ENCODE measurements around the gene NPR1.
"Not testable (repeated sequence)": the region's sequence is repeated elsewhere in the genome, so short reads cannot be mapped to it uniquely, and the experiment has no call there.

Gene NPR1

DNA sequence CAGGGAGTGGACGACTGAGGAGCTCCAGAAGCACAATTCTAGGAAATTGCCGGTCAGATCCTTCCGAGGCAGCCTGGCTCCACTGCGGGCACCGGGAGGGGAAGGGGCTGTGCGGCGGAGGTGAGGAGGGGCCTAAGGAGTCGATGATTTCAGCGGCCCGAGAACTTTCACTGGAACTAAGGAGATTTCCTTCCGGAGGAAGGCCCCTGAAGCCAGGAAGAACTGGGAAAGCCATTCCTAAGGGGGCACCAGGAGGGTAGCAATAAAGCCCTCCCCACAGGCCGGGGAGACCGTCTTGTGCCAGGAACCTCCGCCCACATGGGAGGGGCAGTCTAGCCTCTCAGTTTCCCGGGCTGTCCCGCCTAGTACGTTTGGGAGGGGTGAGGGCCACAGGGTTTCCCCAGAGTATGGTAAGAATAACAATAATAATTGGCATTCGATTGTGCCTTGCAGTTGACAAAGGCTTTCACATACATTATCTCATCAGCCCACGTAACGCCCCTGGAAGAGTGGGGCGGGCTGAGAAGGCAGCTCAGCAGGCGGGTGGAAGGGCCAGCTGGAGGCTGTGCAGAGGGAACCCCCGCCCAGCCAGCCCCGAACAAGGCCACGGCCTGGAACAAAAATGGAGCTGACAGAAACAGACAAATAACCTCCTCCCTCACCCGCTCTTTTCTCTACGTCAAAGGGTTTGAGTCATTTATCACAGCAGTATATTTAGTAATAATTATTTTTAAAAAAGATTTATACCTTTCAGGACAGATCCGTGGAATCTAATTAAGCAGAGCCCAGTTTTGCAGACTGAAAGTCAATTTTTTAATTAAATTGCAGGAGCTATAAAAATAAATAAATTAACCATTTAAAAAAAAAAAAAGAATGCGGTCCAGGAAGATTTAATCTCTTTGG is 19.8 kb downstream of the NPR1 start:
- Histone ChIP-seq H3K9me3 (no peaks in the 10 kb centered on the region), H3K4me3 (no peak overlapping the region), H3K4me1 (peaks cover 19% of the 10 kb centered on the region), H3K27me3 (ENCODE audit: low read depth) (no peaks in the 10 kb centered on the region), H3K36me3 (replicated peaks) (no peaks in the 10 kb centered on the region)
- in situ Hi-C loops (cut with MboI; ENCODE audit: low sequenced_read_pairs) = no loop called here
- DNase-seq (ENCODE audit: low spot score in 2 of 2) = peak; percentile 54 to 75

DNA sequence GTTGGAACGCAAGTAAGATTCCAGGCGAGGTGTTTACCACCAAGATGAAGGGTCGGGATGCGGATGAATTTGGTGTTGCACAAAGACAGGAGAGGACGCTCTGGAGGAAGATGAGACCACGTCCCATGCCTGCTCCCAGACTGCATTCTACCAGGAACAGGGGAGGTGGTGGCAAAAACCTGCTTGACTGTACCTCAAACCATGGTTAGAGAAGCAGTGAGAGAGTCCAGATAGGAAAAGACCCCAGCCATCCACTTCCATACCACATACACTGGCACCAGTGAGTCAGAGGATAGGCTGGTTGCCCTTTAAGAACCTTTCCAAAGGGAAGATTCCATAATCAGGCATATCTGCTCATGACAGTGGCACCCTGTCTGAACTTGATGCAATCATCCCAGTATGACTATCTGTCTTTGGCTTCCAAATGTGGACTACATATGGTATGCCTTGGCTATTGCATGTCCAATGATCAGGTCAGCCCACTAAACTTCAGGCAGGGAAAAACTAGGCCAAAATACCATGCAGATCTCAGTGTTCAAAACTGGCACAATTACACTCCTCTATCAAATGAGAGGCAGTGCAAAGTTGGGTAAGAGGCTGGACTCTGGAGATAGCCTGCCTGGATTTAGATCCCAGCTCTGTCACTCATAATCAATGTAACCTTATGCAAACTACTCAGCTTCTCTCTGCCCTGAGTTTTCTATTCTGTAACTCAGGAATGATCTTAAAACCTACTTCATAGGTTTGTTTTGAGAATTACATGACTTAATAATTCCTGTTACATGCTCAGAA is 20.6 kb downstream of the NPR1 start:
- DNase-seq (ENCODE audit: low spot score in 2 of 2) = no peak

DNA sequence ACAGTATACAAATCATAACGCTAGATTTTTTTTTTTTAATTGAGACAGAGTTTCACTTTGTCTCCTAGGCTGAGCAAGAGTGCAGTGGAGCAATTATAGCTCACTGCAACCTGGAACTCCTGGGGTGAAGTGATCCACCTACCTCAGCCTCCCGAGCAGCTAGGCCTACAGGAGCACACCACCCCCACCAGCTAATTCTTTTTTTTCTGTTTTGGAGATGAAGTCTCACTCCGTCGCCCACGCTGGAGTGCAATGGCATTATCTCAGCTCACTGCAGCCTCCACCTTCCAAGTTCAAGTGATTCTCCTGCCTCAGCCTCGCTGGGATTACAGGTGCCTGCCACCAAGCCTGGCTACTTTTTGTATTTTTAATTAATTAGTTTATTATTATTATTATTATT is 21.3 kb downstream of the NPR1 start:
- no peak for DNase-seq (ENCODE audit: low spot score in 2 of 2)
- Histone ChIP-seq H3K9me3 (no peaks in the 10 kb centered on the region), H3K27me3 (ENCODE audit: low read depth) (no peaks in the 10 kb centered on the region), H3K4me3 (no peak overlapping the region), H3K36me3 (replicated peaks) (no peaks in the 10 kb centered on the region), H3K4me1 (peaks cover 19% of the 10 kb centered on the region)
- in situ Hi-C loops (cut with MboI; ENCODE audit: low sequenced_read_pairs) = no loop called here

More for the DNA sequence above, 20.6 kb downstream of the NPR1 start:
- no peaks in the 10 kb centered on the region for H3K36me3 ChIP-seq (replicated peaks)
- H3K4me3 ChIP-seq = no peak overlapping the region
- no peaks in the 10 kb centered on the region for H3K9me3 ChIP-seq
- no peaks in the 10 kb centered on the region for H3K27me3 ChIP-seq (ENCODE audit: low read depth)
- H3K4me1 ChIP-seq = peaks cover 19% of the 10 kb centered on the region
- in situ Hi-C loops (cut with MboI; ENCODE audit: low sequenced_read_pairs) = no loop called here

DNA sequence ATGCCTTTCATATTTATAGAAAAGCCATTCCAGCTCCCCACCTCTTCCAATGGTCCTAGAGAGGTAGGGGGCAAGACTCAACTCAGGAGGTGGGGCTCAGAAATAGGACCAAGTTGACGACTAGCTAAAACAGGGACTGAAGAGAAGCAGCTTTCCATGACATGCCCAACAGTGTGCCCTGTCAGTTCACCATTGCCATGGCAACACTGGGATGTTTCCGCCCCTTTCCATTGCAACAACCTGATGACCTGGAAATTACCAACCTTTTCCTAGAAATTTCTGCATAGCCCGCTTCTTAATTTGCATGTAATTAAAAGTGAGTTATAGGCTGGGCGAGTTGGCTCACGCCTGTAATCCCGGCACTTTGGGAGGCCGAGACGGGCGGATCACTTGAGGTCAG is 27.0 kb downstream of the NPR1 start:
- Histone ChIP-seq H3K9me3 (no peaks in the 10 kb centered on the region), H3K4me3 (no peak overlapping the region), H3K36me3 (replicated peaks) (no peaks in the 10 kb centered on the region), H3K27me3 (ENCODE audit: low read depth) (no peaks in the 10 kb centered on the region), H3K4me1 (peaks cover 3% of the 10 kb centered on the region; the same call in 1 of the 2 replicates)
- in situ Hi-C loops (cut with MboI; ENCODE audit: low sequenced_read_pairs) = no loop called here
- peak in 1 of 2 experiments; percentile 26 for DNase-seq (ENCODE audit: low spot score in 2 of 2)

DNA sequence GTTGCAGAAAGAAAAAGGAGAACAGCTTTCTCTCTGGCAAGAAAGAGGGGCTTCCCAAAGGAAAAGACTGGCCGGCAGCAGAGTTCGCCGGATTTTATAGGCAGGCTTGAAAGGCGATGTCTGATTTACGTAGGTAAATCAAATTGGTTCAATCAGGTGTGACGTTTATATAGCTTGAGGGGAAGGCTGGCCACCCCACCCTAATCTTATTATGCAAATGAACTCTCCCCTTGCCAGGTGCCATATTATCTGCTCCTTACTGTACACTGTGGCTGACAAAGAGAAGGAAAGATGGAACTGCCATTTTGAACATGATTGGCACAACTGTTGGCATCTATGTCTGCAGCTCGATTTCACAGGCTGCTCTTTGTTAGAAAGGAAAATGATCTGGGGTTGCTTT is 32.5 kb downstream of the NPR1 start:
- no peaks in the 10 kb centered on the region for H3K36me3 ChIP-seq (replicated peaks)
- in situ Hi-C loops (cut with MboI; ENCODE audit: low sequenced_read_pairs) = no loop called here
- peaks cover 14% of the 10 kb centered on the region for H3K4me1 ChIP-seq
- peak; percentile 54 to 57 for DNase-seq (ENCODE audit: low spot score in 2 of 2)
- no peak overlapping the region for H3K4me3 ChIP-seq
- no peaks in the 10 kb centered on the region for H3K27me3 ChIP-seq (ENCODE audit: low read depth)
- no peaks in the 10 kb centered on the region for H3K9me3 ChIP-seq

DNA sequence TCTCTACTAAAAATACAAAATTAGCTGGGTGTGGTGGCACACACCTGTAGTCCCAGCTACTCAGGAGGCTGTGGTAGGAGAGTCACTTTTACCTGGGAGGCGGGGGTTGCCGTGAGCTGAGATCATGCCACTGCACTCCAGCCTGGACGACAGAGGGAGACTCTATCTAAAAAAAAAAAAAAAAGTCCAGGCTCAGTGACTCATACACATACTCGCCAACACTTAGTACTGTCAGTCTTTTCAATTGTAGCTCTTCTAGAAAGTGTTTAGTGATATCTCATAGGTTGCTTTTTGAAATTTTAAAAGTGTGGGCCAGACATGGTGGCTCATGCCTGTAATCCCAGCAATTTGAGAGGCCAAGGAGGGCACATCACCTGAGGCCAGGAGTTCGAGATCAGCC is 37.7 kb downstream of the NPR1 start:
- H3K4me3 ChIP-seq; H3K4me1 ChIP-seq; H3K27me3 ChIP-seq (ENCODE audit: low read depth); H3K36me3 ChIP-seq (replicated peaks); in situ Hi-C loops (cut with MboI; ENCODE audit: low sequenced_read_pairs); DNase-seq (ENCODE audit: low spot score in 2 of 2); H3K9me3 ChIP-seq: not testable (repeated sequence)

DNA sequence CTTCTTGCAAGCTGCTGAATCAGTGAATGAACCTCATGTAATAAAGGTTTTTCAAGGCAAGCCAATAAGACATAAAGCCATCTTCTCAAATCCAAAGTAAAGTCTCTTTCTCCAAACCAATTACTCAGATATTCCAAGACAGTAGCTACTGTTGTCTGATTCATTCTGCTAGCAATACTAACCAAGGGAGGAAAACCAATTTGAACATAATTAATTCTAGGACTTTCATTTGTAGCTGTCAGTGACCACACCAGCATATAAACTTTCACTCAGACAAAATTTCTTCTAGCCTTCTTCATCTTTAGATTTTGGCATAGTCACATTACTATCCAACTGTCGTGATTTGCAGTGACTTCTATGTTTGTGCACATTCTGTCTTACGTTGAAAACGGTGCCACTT is 38.8 kb downstream of the NPR1 start:
- Histone ChIP-seq H3K36me3 (replicated peaks) (no peaks in the 10 kb centered on the region), H3K4me1 (no peaks in the 10 kb centered on the region; the same call in 1 of the 2 replicates), H3K9me3 (no peaks in the 10 kb centered on the region), H3K27me3 (ENCODE audit: low read depth) (no peaks in the 10 kb centered on the region), H3K4me3 (no peak overlapping the region)
- no peak for DNase-seq (ENCODE audit: low spot score in 2 of 2)
- in situ Hi-C loops (cut with MboI; ENCODE audit: low sequenced_read_pairs) = no loop called here

DNA sequence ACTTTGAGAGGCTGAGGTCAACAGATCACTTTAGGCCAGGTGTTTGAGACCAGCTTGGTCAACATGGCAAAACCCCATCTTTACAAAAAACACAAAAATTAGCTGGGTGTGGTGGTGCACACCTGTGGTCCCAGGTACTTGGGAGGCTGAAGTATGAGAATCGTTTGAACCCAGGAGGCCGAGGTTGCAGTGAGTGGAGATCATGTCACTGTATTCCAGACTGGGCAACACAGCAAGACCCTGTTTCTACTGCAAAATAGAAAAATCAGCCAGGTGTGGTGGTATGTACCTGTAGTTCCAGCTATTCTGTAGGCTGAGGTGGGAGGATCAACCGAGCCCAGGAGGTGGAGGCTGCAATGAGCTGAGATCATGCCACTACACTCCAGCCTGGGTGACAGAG is 45.2 kb downstream of the NPR1 start:
- no peaks in the 10 kb centered on the region for H3K9me3 ChIP-seq
- no peak overlapping the region for H3K4me3 ChIP-seq
- peaks cover 5% of the 10 kb centered on the region for H3K4me1 ChIP-seq
- no peak for DNase-seq (ENCODE audit: low spot score in 2 of 2)
- in situ Hi-C loops (cut with MboI; ENCODE audit: low sequenced_read_pairs) = no loop called here
- no peaks in the 10 kb centered on the region for H3K27me3 ChIP-seq (ENCODE audit: low read depth)
- no peaks in the 10 kb centered on the region for H3K36me3 ChIP-seq (replicated peaks)

DNA sequence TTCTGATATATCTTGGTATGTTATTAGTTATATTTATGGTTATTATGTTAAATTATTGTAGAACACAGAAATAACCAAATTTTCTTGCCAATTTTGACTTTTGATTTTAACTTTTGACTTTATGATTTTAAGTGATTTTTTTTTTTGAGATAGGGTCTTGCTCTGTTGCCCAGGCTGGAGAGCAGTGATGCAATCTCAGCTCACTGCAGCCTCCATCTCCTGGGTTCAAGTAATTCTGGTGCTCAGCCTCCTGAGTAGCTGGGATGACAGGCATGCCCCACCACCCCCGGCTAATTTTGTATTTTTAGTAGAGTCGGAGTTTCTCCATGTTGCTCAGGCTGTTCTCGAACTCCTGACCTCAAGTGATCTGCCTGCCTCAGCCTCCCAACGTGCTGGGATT is 46.1 kb downstream of the NPR1 start:
- H3K27me3 ChIP-seq (ENCODE audit: low read depth); H3K4me3 ChIP-seq; in situ Hi-C loops (cut with MboI; ENCODE audit: low sequenced_read_pairs); H3K4me1 ChIP-seq; DNase-seq (ENCODE audit: low spot score in 2 of 2); H3K36me3 ChIP-seq (replicated peaks); H3K9me3 ChIP-seq: not testable (repeated sequence)

DNA sequence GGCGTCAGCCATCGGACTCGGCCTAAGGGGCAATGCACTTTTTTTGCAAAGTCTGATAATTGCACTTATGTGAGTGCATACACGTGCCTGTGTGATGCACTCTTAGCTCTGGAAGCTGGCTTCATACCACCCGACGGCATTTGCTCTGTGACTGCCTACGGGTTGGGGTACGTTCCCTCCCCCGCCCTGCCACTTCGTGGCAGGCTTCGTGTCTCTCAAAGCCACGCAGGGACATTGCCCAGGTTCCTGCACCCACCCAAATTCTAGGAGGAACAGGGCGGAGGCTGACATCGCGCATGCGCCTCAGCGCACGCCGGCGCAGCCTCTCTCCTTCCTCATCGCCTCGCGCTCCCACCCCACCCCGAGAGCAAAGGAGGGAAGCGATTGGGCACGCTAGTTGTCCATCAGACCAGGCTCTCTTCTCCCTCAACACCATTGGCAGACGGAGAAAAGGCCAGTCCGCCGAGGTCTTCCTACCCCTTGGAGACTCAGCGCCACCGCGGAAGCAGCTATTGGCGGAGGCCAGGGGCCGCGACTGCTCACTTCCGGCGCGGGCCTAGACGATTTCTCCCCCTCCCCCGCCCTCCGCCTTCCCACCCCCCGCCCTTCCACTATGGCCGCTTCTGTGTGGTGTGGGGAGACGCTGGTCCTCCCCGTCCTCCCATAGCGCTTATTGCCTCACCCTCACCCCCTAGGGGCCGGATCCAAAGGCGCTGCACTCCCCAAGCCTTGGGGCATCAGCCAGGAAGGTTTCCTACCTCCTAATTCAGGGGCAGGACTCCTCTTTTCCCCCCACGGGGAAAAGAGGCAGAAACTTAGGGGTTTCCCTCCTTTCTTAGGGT is 49.2 kb downstream of the NPR1 start, which contains the start of gene INTS3:
Gene INTS3 (plus strand): TSS at position 588 of the 842 bp plus-strand sequence. CDS start 585 bp downstream, outside the sequence.
- peak; percentile 100 for DNase-seq (ENCODE audit: low spot score in 2 of 2)
- in situ Hi-C loops (cut with MboI; ENCODE audit: low sequenced_read_pairs) = no loop called here
- peak within 1 kb of the TSS; percentile 59 for H3K4me3 ChIP-seq
- peaks cover 12% of the 10 kb centered on the region for H3K4me1 ChIP-seq
- H3K9me3 ChIP-seq = no peaks in the 10 kb centered on the region
- no peaks in the 10 kb centered on the region for H3K27me3 ChIP-seq (ENCODE audit: low read depth)
- H3K36me3 ChIP-seq (replicated peaks) = peaks cover 5% of the 10 kb centered on the region; the same call in 1 of the 2 replicates

DNA sequence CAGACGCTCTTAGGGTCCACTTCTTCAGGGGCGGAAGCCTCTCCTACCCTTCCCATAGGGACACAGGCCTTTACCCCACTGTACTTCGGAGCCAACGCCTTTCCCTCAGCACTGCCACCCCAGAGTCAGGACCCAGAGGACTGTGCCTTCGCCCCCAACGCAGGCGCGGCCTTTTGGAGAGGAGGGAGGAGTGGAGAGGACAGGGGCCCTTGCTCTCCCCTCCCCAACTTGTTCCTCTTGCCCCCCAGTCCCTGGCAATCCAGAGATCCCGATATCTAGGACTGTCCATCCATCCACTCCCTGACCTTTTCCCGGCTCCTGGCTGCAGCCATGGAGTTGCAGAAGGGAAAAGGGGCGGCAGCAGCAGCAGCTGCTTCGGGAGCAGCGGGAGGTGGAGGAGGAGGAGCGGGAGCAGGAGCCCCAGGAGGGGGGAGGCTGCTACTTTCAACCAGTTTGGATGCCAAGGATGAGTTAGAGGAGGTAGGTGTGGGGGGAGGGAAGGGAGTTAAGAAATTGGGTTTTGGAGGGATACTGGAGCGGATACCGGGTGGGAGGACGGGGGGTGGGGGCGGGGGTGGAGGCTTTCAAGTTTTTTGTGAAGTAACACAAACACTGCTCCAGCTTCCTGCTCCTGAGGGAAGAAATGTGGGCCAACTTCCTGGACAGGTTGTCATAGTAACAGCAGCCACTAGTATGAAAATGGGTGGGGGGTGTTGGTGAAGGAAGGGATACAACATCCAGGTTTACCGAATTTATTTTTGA is 50.0 kb downstream of the NPR1 start:
- H3K9me3 ChIP-seq = no peaks in the 10 kb centered on the region
- peaks cover 12% of the 10 kb centered on the region for H3K4me1 ChIP-seq
- H3K36me3 ChIP-seq (replicated peaks) = peaks cover 5% of the 10 kb centered on the region; the same call in 1 of the 2 replicates
- peak overlapping the region; percentile 59 for H3K4me3 ChIP-seq
- no peaks in the 10 kb centered on the region for H3K27me3 ChIP-seq (ENCODE audit: low read depth)
- in situ Hi-C loops (cut with MboI; ENCODE audit: low sequenced_read_pairs) = no loop called here
- peak; percentile 17 to 56 for DNase-seq (ENCODE audit: low spot score in 2 of 2)

DNA sequence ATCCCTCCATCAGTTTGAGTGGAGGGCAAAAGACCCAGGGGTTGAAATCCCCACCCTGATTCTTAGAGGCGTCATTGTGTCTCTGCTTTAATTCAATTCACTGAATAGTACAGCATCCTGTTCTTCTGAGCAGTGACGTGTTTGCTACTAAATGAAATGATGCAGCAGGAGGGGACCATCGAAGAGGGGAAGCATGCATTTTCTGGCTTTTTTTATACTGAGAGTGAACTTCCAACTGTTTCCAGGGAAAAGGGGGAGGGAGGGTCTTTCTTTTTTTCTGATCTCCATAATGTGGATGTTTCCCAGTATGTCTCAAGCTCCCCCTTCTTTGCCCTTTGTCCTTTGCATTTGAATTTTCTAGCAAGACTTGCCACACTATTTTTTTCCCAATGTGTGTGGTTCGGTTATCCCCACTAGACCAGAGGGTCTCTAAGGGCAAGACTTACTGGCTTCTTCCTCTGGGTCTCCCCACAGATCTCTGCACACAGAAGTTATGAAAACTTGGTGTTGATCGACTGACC is 52.0 kb downstream of the NPR1 start:
- in situ Hi-C loops (cut with MboI; ENCODE audit: low sequenced_read_pairs) = no loop called here
- DNase-seq (ENCODE audit: low spot score in 2 of 2) = no peak
- peaks cover 12% of the 10 kb centered on the region for H3K4me1 ChIP-seq

More for the DNA sequence above, 52.0 kb downstream of the NPR1 start:
- H3K9me3 ChIP-seq = no peaks in the 10 kb centered on the region
- peaks cover 10% of the 10 kb centered on the region for H3K36me3 ChIP-seq (replicated peaks)
- no peaks in the 10 kb centered on the region for H3K27me3 ChIP-seq (ENCODE audit: low read depth)
- no peak overlapping the region for H3K4me3 ChIP-seq
